Measurements from ENCODE around the gene FCER1G.

Gene FCER1G

DNA sequence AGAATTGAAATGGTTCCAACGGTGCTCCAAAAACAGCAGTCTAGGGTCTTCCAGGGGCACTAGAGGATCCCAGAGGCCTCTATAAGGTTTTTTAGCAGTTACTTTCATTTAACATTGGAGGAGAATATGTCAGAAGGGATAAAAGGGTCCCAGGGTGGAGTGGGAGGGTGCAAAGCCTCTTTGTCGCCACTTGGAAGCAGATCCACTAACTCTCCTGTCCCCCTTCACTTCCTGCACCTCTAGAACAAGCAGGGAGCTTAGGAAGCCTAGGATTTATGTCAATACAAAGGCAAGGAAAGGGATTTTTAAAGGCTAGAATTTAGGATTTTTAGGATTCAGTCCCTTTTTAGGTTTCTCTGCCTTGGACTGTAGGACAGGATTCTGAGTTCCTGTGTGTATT lies 51.7 kb downstream of the FCER1G start:
- TF ChIP-seq, protein P1, sequence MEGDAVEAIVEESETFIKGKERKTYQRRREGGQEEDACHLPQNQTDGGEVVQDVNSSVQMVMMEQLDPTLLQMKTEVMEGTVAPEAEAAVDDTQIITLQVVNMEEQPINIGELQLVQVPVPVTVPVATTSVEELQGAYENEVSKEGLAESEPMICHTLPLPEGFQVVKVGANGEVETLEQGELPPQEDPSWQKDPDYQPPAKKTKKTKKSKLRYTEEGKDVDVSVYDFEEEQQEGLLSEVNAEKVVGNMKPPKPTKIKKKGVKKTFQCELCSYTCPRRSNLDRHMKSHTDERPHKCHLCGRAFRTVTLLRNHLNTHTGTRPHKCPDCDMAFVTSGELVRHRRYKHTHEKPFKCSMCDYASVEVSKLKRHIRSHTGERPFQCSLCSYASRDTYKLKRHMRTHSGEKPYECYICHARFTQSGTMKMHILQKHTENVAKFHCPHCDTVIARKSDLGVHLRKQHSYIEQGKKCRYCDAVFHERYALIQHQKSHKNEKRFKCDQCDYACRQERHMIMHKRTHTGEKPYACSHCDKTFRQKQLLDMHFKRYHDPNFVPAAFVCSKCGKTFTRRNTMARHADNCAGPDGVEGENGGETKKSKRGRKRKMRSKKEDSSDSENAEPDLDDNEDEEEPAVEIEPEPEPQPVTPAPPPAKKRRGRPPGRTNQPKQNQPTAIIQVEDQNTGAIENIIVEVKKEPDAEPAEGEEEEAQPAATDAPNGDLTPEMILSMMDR (IDR thresholded peaks at IDR 0.05; ENCODE audit: low read depth, low read length, missing control alignments), result no peak
- no peak overlapping the region for H3K4me3 ChIP-seq (replicated peaks; ENCODE audit: low read depth, low read length)
- no peak for DNase-seq (ENCODE audit: extremely low read depth, low read depth)

DNA sequence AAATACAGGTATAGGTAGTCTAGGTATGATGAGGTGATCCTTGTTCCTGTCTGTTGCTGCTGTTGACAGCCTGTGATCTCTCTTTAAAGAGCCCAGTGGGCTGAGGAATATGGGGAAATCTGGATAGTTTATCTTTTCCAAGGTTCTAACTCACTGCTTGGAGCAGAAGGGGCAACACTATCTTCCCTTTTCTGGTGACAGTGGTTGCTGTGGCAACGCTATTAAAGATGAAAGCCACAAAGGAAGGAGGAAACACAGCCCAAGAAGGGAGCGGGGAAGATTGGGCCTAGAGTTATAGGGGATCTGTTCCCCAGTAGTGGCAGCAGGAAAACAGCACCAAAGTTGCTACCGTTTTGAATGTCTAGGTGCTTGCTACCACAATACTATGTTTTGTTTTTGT lies 52.2 kb downstream of the FCER1G start:
- DNase-seq (ENCODE audit: extremely low read depth, low read depth), result no peak
- no peak overlapping the region for H3K4me3 ChIP-seq (replicated peaks; ENCODE audit: low read depth, low read length)
- TF ChIP-seq, protein P1 (IDR thresholded peaks at IDR 0.05; ENCODE audit: low read depth, low read length, missing control alignments), result no peak
